Measurements from ENCODE around the gene EXOC6B. TPM values are rescaled to one million over a fixed set of nuclear protein-coding genes. Genes with fewer than 3 reads are reported as not detected.
A peak's percentile ranks its signal among the peaks of the same experiment; 100 is the strongest.

Gene EXOC6B
- polyA plus RNA-seq, 1 donor from 2014 or later: 3.2 TPM

GRCh38 chr2:72289283-72289682 lies 536.5 kb downstream of the EXOC6B start:
- peaks cover 0 to 4% (median 1%) of the 10 kb centered on the region in 3 donors for H3K9me3 Mint-ChIP-seq
- H3K27ac Mint-ChIP-seq: no peak overlapping the region
- H3K27me3 Mint-ChIP-seq: no peaks in the 10 kb centered on the region
- no peak overlapping the region for H3K4me3 Mint-ChIP-seq
- peaks cover 6% of the 10 kb centered on the region for H3K36me3 Mint-ChIP-seq
- peaks cover 0 to 4% (median 0%) of the 10 kb centered on the region in 3 donors for H3K4me1 Mint-ChIP-seq

DNA sequence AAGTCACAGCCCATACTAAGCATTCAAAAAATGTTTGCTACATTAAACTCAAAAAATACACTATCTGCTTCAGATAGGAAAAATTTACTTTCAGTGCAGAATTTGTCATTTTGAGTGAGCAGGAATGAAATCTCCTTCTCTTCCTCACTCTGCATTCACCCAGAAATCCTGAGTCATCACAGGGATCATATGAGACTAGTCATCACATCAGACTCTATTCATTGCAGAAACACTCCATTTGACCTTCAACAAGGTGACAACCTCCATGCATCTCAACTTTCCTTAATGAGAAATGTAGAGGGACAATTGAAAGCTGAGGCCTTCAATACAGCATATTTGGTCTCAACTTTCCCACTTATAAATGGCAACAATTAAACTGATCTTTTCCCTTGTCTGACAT lies 547.8 kb downstream of the EXOC6B start:
- Mint-ChIP-seq H3K4me1 (no peaks in the 10 kb centered on the region), H3K4me3 (no peak overlapping the region), H3K27me3 (no peaks in the 10 kb centered on the region), H3K9me3 (peaks cover 0 to 9% (median 4%) of the 10 kb centered on the region in 3 donors), H3K27ac (no peak overlapping the region), H3K36me3 (peaks cover 1% of the 10 kb centered on the region)

GRCh38 chr2:72276876-72277275 lies 549.0 kb downstream of the EXOC6B start:
- H3K36me3 Mint-ChIP-seq: peaks cover 1% of the 10 kb centered on the region
- H3K9me3 Mint-ChIP-seq: peaks cover 0 to 4% (median 0%) of the 10 kb centered on the region in 3 donors
- H3K4me1 Mint-ChIP-seq: no peaks in the 10 kb centered on the region
- no peak overlapping the region for H3K27ac Mint-ChIP-seq
- H3K4me3 Mint-ChIP-seq: no peak overlapping the region
- H3K27me3 Mint-ChIP-seq: no peaks in the 10 kb centered on the region

- H3K4me3 Mint-ChIP-seq: no peak overlapping the region
- H3K27ac Mint-ChIP-seq: no peak overlapping the region
- peaks cover 0 to 3% (median 0%) of the 10 kb centered on the region in 3 donors for H3K9me3 Mint-ChIP-seq
- no peaks in the 10 kb centered on the region for H3K4me1 Mint-ChIP-seq
- peaks cover 1% of the 10 kb centered on the region for H3K36me3 Mint-ChIP-seq
- H3K27me3 Mint-ChIP-seq: no peaks in the 10 kb centered on the region
These were observed 549.5 kb downstream of the EXOC6B start for GRCh38 chr2:72276356-72276755.

DNA sequence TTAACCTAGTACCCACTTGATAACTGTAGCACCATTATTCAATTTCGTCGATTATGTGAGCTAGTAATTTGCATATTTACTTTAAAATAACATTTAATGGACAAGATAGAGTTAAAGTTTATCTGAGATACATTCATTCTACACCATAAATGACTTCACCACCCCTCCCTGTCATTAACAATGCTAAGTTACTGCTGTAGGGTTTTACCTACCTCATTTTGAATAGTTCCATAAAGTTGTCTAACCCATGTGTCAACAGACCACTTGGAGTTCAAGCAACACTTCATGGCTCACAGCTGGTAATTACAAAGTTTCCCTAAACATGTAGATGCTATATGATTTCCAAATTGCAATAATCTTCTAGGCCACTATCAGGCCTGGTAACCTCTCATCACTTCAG lies 550.7 kb downstream of the EXOC6B start:
- peaks cover under 1% of the 10 kb centered on the region for H3K36me3 Mint-ChIP-seq
- no peaks in the 10 kb centered on the region for H3K4me1 Mint-ChIP-seq
- no peaks in the 10 kb centered on the region for H3K9me3 Mint-ChIP-seq
- no peaks in the 10 kb centered on the region for H3K27me3 Mint-ChIP-seq
- H3K4me3 Mint-ChIP-seq: no peak overlapping the region
- no peak overlapping the region for H3K27ac Mint-ChIP-seq

GRCh38 chr2:72274380-72274797 lies 551.4 kb downstream of the EXOC6B start:
- Mint-ChIP-seq H3K27ac (no peak overlapping the region), H3K4me1 (no peaks in the 10 kb centered on the region), H3K9me3 (no peaks in the 10 kb centered on the region), H3K4me3 (no peak overlapping the region), H3K36me3 (no peaks in the 10 kb centered on the region), H3K27me3 (no peaks in the 10 kb centered on the region)

GRCh38 chr2:72273384-72273783 lies 552.4 kb downstream of the EXOC6B start:
- no peaks in the 10 kb centered on the region for H3K36me3 Mint-ChIP-seq
- no peaks in the 10 kb centered on the region for H3K27me3 Mint-ChIP-seq
- H3K27ac Mint-ChIP-seq: no peak overlapping the region

DNA sequence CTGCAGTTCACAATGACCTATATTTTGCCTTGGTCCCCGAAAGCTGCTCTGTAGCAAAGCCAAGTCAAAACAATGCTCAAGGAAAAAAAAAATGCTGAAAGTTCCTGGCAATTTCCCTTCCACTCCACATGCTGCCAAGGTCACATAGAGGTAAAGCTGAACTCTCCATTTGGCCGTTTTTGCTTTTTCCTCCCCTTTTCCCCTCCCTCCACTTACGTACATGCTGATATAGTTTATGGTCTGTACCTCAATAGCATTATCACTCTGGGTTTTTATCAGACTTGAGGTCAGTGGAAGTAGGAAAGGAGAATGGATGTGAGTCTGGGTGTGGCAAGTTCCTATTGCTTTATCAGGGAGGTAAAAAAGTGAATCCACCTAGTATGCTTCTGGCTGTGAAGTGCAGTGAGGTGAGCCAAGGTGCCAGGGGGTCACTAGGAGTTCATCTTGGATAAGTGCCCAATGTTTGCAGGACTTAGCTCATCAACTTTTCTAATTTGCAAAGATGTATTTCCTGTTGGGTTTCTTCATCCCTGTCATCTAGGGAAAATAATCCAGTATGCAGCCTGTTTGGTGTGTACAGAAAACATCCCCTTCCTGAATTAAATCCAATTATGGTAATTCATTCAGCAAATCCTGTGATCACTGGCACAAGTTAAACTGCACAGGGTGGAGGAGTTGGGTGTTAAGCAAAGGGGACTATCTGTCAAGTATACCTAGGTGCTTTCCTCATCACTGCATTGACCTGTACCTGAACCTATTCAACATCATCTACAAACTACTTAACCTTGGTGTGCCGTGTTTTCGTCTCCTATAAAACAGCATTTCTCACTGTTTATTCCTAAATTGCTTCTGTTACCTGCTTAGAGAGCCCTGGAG lies 553.8 kb downstream of the EXOC6B start:
- Mint-ChIP-seq H3K27ac (no peak overlapping the region), H3K9me3 (no peaks in the 10 kb centered on the region), H3K4me1 (no peaks in the 10 kb centered on the region), H3K4me3 (no peak overlapping the region), H3K36me3 (no peaks in the 10 kb centered on the region), H3K27me3 (no peaks in the 10 kb centered on the region)

More at GRCh38 chr2:72273384-72273783, 552.4 kb downstream of the EXOC6B start:
- no peak overlapping the region for H3K4me3 Mint-ChIP-seq
- no peaks in the 10 kb centered on the region for H3K9me3 Mint-ChIP-seq
- no peaks in the 10 kb centered on the region for H3K4me1 Mint-ChIP-seq

GRCh38 chr2:72271276-72271614 lies 554.6 kb downstream of the EXOC6B start:
- Mint-ChIP-seq H3K9me3 (no peaks in the 10 kb centered on the region), H3K4me1 (no peaks in the 10 kb centered on the region), H3K27ac (peak overlapping the region in 1 of 3 donors; percentile 33), H3K36me3 (no peaks in the 10 kb centered on the region), H3K4me3 (no peak overlapping the region), H3K27me3 (no peaks in the 10 kb centered on the region)

DNA sequence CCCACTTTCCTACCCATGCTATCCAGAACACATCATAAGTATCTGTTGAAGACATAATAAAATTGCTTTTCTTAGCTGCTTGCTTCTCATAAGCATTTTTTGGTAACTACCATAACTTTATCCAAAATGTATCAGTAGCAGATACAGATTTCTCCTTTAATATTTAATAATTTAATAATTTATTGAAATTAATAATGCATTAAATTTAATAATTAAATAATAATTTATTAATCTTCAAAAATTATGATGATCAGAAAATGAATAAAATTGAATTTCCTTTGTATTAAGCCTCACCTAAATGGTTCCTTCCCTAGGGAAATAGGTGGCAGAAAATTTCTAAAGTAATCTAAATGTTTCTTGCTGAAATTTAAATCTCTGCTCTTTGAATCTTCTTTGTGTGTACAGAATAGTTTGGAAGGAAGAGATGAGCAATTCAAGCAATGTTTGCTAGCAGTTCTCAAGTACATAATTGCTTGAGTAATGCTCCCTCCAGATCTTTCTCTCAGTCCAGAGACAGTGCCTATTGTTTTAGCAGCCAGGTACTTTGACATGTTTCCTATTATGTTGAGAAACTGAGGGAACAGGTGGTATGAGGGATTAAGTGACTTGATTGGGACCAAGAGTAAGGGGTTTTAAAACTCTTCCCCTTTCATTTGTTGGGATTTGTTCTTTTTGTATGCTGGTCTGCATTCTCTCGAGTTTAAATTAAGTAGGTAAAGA lies 555.1 kb downstream of the EXOC6B start:
- H3K36me3 Mint-ChIP-seq: no peaks in the 10 kb centered on the region
- no peaks in the 10 kb centered on the region for H3K27me3 Mint-ChIP-seq
- H3K27ac Mint-ChIP-seq: peak overlapping the region in 1 of 3 donors; percentile 33
- H3K4me1 Mint-ChIP-seq: no peaks in the 10 kb centered on the region
- no peaks in the 10 kb centered on the region for H3K9me3 Mint-ChIP-seq
- H3K4me3 Mint-ChIP-seq: no peak overlapping the region

DNA sequence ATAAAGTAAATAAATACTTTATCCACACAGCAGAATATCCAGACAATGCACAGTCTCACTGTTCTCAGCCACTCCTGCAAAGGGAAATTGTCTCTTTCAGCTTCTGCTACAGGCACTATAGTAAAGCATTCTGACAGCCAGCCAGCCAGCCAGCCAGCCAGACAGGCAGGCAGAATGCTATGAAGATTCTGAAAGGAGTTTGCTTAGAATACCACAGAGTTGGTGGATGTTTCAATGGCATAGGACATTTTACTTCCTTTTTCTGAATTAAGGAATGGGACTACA lies 562.1 kb downstream of the EXOC6B start:
- no peak overlapping the region for H3K4me3 Mint-ChIP-seq
- peaks cover 4% of the 10 kb centered on the region for H3K36me3 Mint-ChIP-seq
- no peaks in the 10 kb centered on the region for H3K4me1 Mint-ChIP-seq
- peaks cover 0 to 5% (median 0%) of the 10 kb centered on the region in 3 donors for H3K9me3 Mint-ChIP-seq
- no peaks in the 10 kb centered on the region for H3K27me3 Mint-ChIP-seq
- no peak overlapping the region for H3K27ac Mint-ChIP-seq

DNA sequence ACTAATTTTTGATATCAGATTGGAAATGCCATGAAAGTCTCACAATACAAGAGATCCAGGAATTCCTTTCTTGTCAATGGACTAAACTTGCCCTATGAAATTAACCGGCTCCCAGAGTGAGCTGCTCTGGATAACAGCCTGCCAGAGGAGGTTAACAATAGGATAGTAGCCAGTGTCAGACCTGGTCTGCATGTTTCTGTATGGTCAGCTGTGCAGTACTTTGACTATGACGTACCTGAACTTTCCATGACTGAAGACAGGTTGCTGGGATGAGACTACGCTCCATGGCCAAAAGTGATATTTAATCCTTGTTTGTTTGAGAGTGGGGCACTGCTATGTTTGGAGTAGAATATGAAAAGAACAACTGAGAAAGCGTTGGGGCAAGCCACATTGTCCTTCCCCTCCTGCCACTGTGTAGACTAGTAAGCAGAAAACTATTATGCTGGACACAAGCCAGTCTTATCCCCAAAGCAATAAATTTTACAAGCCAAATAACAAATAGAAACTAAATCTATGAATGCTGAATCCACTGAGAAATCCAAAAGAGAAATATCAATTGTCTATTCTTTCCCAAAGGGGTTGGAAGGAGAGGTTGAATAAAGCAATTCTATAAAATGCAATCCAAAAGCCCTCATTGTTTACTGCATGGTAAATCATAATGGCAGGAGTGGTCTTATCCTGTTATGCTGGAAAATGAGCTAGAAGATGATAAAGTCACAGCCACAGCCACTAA lies 562.6 kb downstream of the EXOC6B start:
- no peaks in the 10 kb centered on the region for H3K27me3 Mint-ChIP-seq
- peaks cover 4% of the 10 kb centered on the region for H3K36me3 Mint-ChIP-seq
- H3K4me1 Mint-ChIP-seq: no peaks in the 10 kb centered on the region
- peaks cover 0 to 5% (median 0%) of the 10 kb centered on the region in 3 donors for H3K9me3 Mint-ChIP-seq
- H3K27ac Mint-ChIP-seq: no peak overlapping the region
- H3K4me3 Mint-ChIP-seq: no peak overlapping the region

GRCh38 chr2:72261076-72261475 lies 564.8 kb downstream of the EXOC6B start:
- Mint-ChIP-seq H3K4me3 (no peak overlapping the region), H3K9me3 (peaks cover 0 to 5% (median 0%) of the 10 kb centered on the region in 3 donors), H3K4me1 (peaks cover 0 to 2% (median 0%) of the 10 kb centered on the region in 3 donors), H3K27me3 (no peaks in the 10 kb centered on the region), H3K27ac (no peak overlapping the region), H3K36me3 (peaks cover 4% of the 10 kb centered on the region)

DNA sequence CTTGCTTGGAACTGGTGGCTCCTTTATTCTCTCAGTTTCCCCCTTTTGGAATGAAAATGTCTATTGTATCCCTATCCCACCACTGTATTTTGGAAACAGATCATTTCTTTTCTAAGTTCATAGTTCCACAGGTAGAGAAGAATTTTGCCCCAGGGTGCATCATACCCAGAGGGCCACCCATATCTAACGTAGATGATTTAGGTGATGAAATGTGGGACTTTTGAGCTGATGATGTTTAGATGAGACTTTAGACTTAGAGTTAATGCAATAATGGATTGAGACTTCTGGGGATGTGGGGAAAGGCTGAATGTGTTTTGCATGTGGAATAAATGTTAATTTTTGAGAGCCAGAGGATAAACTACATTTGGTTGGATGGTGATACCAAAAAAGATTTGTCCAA lies 570.3 kb downstream of the EXOC6B start:
- H3K36me3 Mint-ChIP-seq: peaks cover 1% of the 10 kb centered on the region
- H3K4me3 Mint-ChIP-seq: no peak overlapping the region
- H3K27ac Mint-ChIP-seq: no peak overlapping the region
- H3K4me1 Mint-ChIP-seq: peaks cover 0 to 2% (median 0%) of the 10 kb centered on the region in 3 donors
- H3K27me3 Mint-ChIP-seq: no peaks in the 10 kb centered on the region
- H3K9me3 Mint-ChIP-seq: peaks cover 2 to 11% (median 6%) of the 10 kb centered on the region in 3 donors

DNA sequence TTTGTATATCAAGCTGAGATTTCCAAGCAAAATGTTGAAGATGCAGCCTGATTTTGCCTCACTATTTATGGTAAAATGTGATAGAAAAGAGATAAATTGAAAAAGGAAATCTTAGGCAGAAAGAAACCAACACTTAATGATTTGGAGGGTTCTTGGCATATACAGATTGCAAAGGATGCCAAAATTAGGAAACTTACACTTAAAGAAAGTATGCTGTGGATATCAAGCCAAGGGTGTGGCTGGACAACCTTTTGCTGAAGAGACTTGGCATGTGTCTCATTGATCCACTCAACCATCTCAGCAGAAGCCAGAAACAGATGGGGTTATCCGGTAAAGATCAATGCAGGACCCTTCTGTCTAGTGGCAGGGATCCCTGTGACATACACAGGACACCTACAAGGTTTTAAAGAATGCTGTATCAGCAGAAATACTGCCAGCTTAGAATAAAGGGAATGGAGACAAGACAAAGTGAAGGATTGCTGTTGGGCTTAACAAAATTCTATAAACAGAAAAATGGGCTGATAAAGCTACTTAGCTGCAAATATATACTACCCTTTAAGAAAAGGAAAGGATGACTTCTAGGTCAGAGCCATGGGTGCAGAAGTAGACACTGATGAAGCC lies 570.9 kb downstream of the EXOC6B start:
- peaks cover 0 to 2% (median 0%) of the 10 kb centered on the region in 3 donors for H3K4me1 Mint-ChIP-seq
- no peak overlapping the region for H3K4me3 Mint-ChIP-seq
- H3K27me3 Mint-ChIP-seq: no peaks in the 10 kb centered on the region
- H3K27ac Mint-ChIP-seq: no peak overlapping the region
- H3K36me3 Mint-ChIP-seq: peaks cover 1% of the 10 kb centered on the region
- H3K9me3 Mint-ChIP-seq: peaks cover 2 to 11% (median 6%) of the 10 kb centered on the region in 3 donors

All from IgD-negative memory B cell (primary cell).